Trophoblast cell (in vitro differentiated cells and primary cell): Measurements from ENCODE around the gene ZFYVE28.

Experiments used
- DNase-seq, 2 donors: peaks; one replicate each; pipeline ENCODE4 v3.0.0-alpha.2; 2016
- H2AFZ ChIP-seq: 2 replicates; pipeline ENCODE4 v1.6.1; 2013; ENCODE audit warnings: low read length, moderate library complexity, mild to moderate bottlenecking; ENCODE audit not compliant: insufficient read depth, poor library complexity
- H2AK5ac ChIP-seq: 2 replicates; pipeline ENCODE4 v1.6.1; 2013; ENCODE audit warnings: mild to moderate bottlenecking, low read length
- H2BK120ac ChIP-seq: 2 replicates; pipeline ENCODE4 v1.6.1; 2013; ENCODE audit warnings: low read length, mild to moderate bottlenecking, moderate library complexity; ENCODE audit not compliant: insufficient read depth, poor library complexity
- H2BK12ac ChIP-seq: 2 replicates; pipeline ENCODE4 v1.6.1; 2013; ENCODE audit warnings: mild to moderate bottlenecking, low read length, moderate library complexity
- H2BK5ac ChIP-seq: 2 replicates; pipeline ENCODE4 v1.6.1; 2013; ENCODE audit warnings: low read length, low read depth, moderate library complexity, mild to moderate bottlenecking; ENCODE audit not compliant: poor library complexity
- H3K14ac ChIP-seq: 2 replicates; pipeline ENCODE4 v1.6.1; 2013; ENCODE audit warnings: mild to moderate bottlenecking, low read length
- H3K18ac ChIP-seq: 2 replicates; pipeline ENCODE4 v1.6.1; 2013; ENCODE audit warnings: mild to moderate bottlenecking, low read length
- H3K23ac ChIP-seq: 2 replicates; pipeline ENCODE4 v1.6.1; 2013; ENCODE audit warnings: low read length
- H3K27ac ChIP-seq: 2 replicates; pipeline ENCODE4 v1.5.1; 2013; ENCODE audit warnings: low read depth, mild to moderate bottlenecking, inconsistent platforms, low read length, moderate library complexity
- H3K27me3 ChIP-seq: 2 replicates; pipeline ENCODE4 v1.6.1; 2013; ENCODE audit warnings: inconsistent platforms, mild to moderate bottlenecking, low read length, moderate library complexity; ENCODE audit not compliant: insufficient read depth
- H3K36me3 ChIP-seq, 2 experiments: 1 replicate in 1 of 2; 2 replicates in 1 of 2; pipeline ENCODE4 v1.6.1; 2013; ENCODE audit warnings: low read length in 2 of 2, mild to moderate bottlenecking in 2 of 2, moderate library complexity in 1 of 2; ENCODE audit not compliant: insufficient read depth in 2 of 2, control insufficient read depth in 1 of 2
- H3K4ac ChIP-seq: 2 replicates; pipeline ENCODE4 v1.6.1; 2013; ENCODE audit warnings: low read depth, mild to moderate bottlenecking, low read length, moderate library complexity
- H3K4me1 ChIP-seq, 2 experiments: 1 replicate in 1 of 2; 2 replicates in 1 of 2; pipeline ENCODE4 v1.6.1; 2013; ENCODE audit warnings: low read length in 2 of 2, mild to moderate bottlenecking in 2 of 2, moderate library complexity in 1 of 2; ENCODE audit not compliant: insufficient read depth in 2 of 2, control insufficient read depth in 1 of 2
- H3K4me2 ChIP-seq: 2 replicates; pipeline ENCODE4 v1.6.1; 2013; ENCODE audit warnings: inconsistent platforms, mild to moderate bottlenecking, low read length, moderate library complexity
- H3K4me3 ChIP-seq: 2 replicates; pipeline ENCODE4 v1.5.1; 2013; ENCODE audit warnings: mild to moderate bottlenecking, low read depth, low read length, inconsistent platforms
- H3K79me1 ChIP-seq: one replicate; pipeline ENCODE4 v1.6.1; 2013; ENCODE audit warnings: low read length
- H3K79me2 ChIP-seq: 2 replicates; pipeline ENCODE4 v1.6.1; 2013; ENCODE audit warnings: low read length, mild to moderate bottlenecking; ENCODE audit not compliant: control insufficient read depth, insufficient read depth, poor library complexity
- H3K9ac ChIP-seq: 2 replicates; pipeline ENCODE4 v1.6.1; 2013; ENCODE audit warnings: mild to moderate bottlenecking, low read length
- H3K9me3 ChIP-seq: 2 replicates; pipeline ENCODE4 v1.6.1; 2013; ENCODE audit warnings: low read depth, mild to moderate bottlenecking, control low read depth, inconsistent platforms, low read length; ENCODE audit not compliant: insufficient read depth
- H4K12ac ChIP-seq: 2 replicates; pipeline ENCODE4 v1.6.1; 2013; ENCODE audit warnings: low read depth, mild to moderate bottlenecking, low read length, moderate library complexity
- H4K8ac ChIP-seq: 2 replicates; pipeline ENCODE4 v1.6.1; 2013; ENCODE audit warnings: low read depth, mild to moderate bottlenecking, low read length, moderate library complexity
- H4K91ac ChIP-seq: one replicate; pipeline ENCODE4 v1.6.1; 2013; ENCODE audit warnings: low read depth, mild to moderate bottlenecking, low read length, moderate library complexity
- WGBS: extraction: QIAGEN DNeasy Blood & Tissue Kit; methylation state at CpG from one replicate; pipeline ENCODE4 v1.1.7; 2013; ENCODE audit warnings: missing lambda C conversion rate; ENCODE audit not compliant: insufficient read length, insufficient coverage; ENCODE audit errors: extremely low coverage; 5-methylcytosine and 5-hydroxymethylcytosine counted together

The ZFYVE28 gene

GRCh38 chr4:2285613-2286381 is 132.6 kb downstream of the ZFYVE28 start:
- no peak overlapping the region for H4K12ac ChIP-seq
- no peak overlapping the region for H2BK120ac ChIP-seq
- H4K8ac ChIP-seq = no peak overlapping the region
- H2AK5ac ChIP-seq = no peak overlapping the region
- no peak overlapping the region for H3K9ac ChIP-seq
- no peak overlapping the region for H3K4ac ChIP-seq
- H4K91ac ChIP-seq = no peak overlapping the region
- H3K4me1 ChIP-seq = peaks cover 0 to 4% of the 10 kb centered on the region in 2 experiments
- no peak overlapping the region for H2AFZ ChIP-seq
- no peak overlapping the region for H3K18ac ChIP-seq
- H3K36me3 ChIP-seq = no peaks in the 10 kb centered on the region
- H3K27ac ChIP-seq = no peak overlapping the region
- no peaks in the 10 kb centered on the region for H3K79me2 ChIP-seq
- no peak overlapping the region for H2BK5ac ChIP-seq
- no peaks in the 10 kb centered on the region for H3K27me3 ChIP-seq
- DNase-seq = no peak
- H3K9me3 ChIP-seq = no peaks in the 10 kb centered on the region
- no peak overlapping the region for H2BK12ac ChIP-seq
- H3K4me3 ChIP-seq = no peak overlapping the region
- H3K79me1 ChIP-seq = no peaks in the 10 kb centered on the region
- H3K14ac ChIP-seq = no peak overlapping the region
- no CpG with 5 or more reads among the region's 27 CpGs for WGBS
- no peak overlapping the region for H3K23ac ChIP-seq
- H3K4me2 ChIP-seq = no peak overlapping the region

- no peak overlapping the region for H2AK5ac ChIP-seq
- no peak overlapping the region for H3K9ac ChIP-seq
- WGBS = no CpG with 5 or more reads among the region's 15 CpGs
- H3K27ac ChIP-seq = no peak overlapping the region
- H2BK12ac ChIP-seq = no peak overlapping the region
- no peak overlapping the region for H3K18ac ChIP-seq
- H2AFZ ChIP-seq = no peak overlapping the region
- no peak overlapping the region for H4K12ac ChIP-seq
- no peak overlapping the region for H2BK5ac ChIP-seq
- no peak overlapping the region for H3K4me3 ChIP-seq
- DNase-seq = no peak
- H3K4me1 ChIP-seq = peaks cover 0 to 4% of the 10 kb centered on the region in 2 experiments
- no peak overlapping the region for H3K4ac ChIP-seq
- H4K91ac ChIP-seq = no peak overlapping the region
- no peak overlapping the region for H3K23ac ChIP-seq
- H3K4me2 ChIP-seq = no peak overlapping the region
- no peaks in the 10 kb centered on the region for H3K9me3 ChIP-seq
- no peak overlapping the region for H2BK120ac ChIP-seq
- H3K36me3 ChIP-seq = no peaks in the 10 kb centered on the region
- no peaks in the 10 kb centered on the region for H3K79me1 ChIP-seq
- H3K79me2 ChIP-seq = no peaks in the 10 kb centered on the region
- H3K27me3 ChIP-seq = no peaks in the 10 kb centered on the region
- H3K14ac ChIP-seq = no peak overlapping the region
- no peak overlapping the region for H4K8ac ChIP-seq
Observed at GRCh38 chr4:2284934-2285612, 133.4 kb downstream of the ZFYVE28 start.

- Histone ChIP-seq H3K4me2 (no peak overlapping the region), H3K4ac (no peak overlapping the region)
Observed at GRCh38 chr4:2284161-2284933, 134.1 kb downstream of the ZFYVE28 start.

GRCh38 chr4:2283199-2283711 is 135.2 kb downstream of the ZFYVE28 start:
- Histone ChIP-seq H3K27me3 (no peaks in the 10 kb centered on the region), H2AFZ (no peak overlapping the region), H4K12ac (no peak overlapping the region), H2BK12ac (no peak overlapping the region), H3K79me1 (no peaks in the 10 kb centered on the region), H3K18ac (no peak overlapping the region), H3K23ac (no peak overlapping the region), H4K91ac (no peak overlapping the region), H3K27ac (no peak overlapping the region), H3K36me3 (no peaks in the 10 kb centered on the region), H3K4ac (no peak overlapping the region), H3K4me2 (no peak overlapping the region), H2BK5ac (no peak overlapping the region), H3K4me3 (no peak overlapping the region), H3K9me3 (no peaks in the 10 kb centered on the region), H2AK5ac (no peak overlapping the region), H3K9ac (no peak overlapping the region), H3K14ac (no peak overlapping the region), H3K79me2 (no peaks in the 10 kb centered on the region), H3K4me1 (peaks cover 0 to 4% of the 10 kb centered on the region in 2 experiments), H2BK120ac (no peak overlapping the region), H4K8ac (no peak overlapping the region)
- DNase-seq = no peak
- WGBS = 100% methylated on average over 2 of the region's 3 CpGs

More at GRCh38 chr4:2284161-2284933, 134.1 kb downstream of the ZFYVE28 start:
- Histone ChIP-seq H3K9ac (no peak overlapping the region), H4K8ac (no peak overlapping the region), H3K27ac (no peak overlapping the region), H3K14ac (no peak overlapping the region), H3K79me2 (no peaks in the 10 kb centered on the region), H2BK12ac (no peak overlapping the region), H2AFZ (no peak overlapping the region), H3K36me3 (no peaks in the 10 kb centered on the region), H2BK120ac (no peak overlapping the region), H3K9me3 (no peaks in the 10 kb centered on the region), H3K79me1 (no peaks in the 10 kb centered on the region), H3K27me3 (no peaks in the 10 kb centered on the region), H2AK5ac (no peak overlapping the region), H4K91ac (no peak overlapping the region), H3K18ac (no peak overlapping the region), H3K4me1 (peaks cover 0 to 4% of the 10 kb centered on the region in 2 experiments), H3K23ac (no peak overlapping the region), H4K12ac (no peak overlapping the region), H2BK5ac (no peak overlapping the region), H3K4me3 (no peak overlapping the region)
- DNase-seq = no peak
- no CpG with 5 or more reads among the region's 23 CpGs for WGBS
